HCT116 (cell line): ENCODE data around the gene NPSR1. TPM values are rescaled to one million over a fixed set of nuclear protein-coding genes. Genes with fewer than 3 reads are reported as not detected.

Experiments
- ATAC-seq: fragments of 200-7000 bp; cut with Tn5 transposase; 2 replicates; pipeline ENCODE4 v1.9.1; 2020; ENCODE audit warnings: mild to moderate bottlenecking, moderate library complexity
- BruUV-seq: library from RNA; stranded (reverse); fragments of 400-500 nt; replicated peaks from 2 replicates; lab custom pipeline; 2021; lab: Mats Ljungman, UMichigan
- CTCF ChIA-PET: fragments of 300-600 bp; sonication (Branson Sonifier 250); formaldehyde crosslinking; loops from one replicate; lab custom pipeline; 2021; ENCODE audit warnings: antibody characterized with exemption; lab: Charles Lee
- POLR2A ChIA-PET: fragments of 300-600, 350-600 bp; sonication (Branson Sonifier 250); formaldehyde crosslinking; loops from one replicate; lab custom pipeline; 2021; ENCODE audit warnings: antibody characterized with exemption; lab: Charles Lee
- RAD21 ChIA-PET, 2 experiments: fragments of 300-600 bp; sonication (Branson Sonifier 250); formaldehyde crosslinking; loops; one replicate each; lab custom pipeline; 2023; ENCODE audit warnings: low total read pairs in 2 of 2; ENCODE audit not compliant: uncharacterized antibody in 2 of 2, unreplicated experiment in 2 of 2, low non-redundant PET in 1 of 2; lab: Charles Lee
- DNase-seq: peaks from one replicate; pipeline ENCODE4 v3.0.0-alpha.2; 2010; ENCODE audit warnings: low read depth, low spot score
- H2AFZ ChIP-seq: fragments of 200-600 bp; shearing (Covaris generic), sonication (generic); 2 replicates; pipeline ENCODE4 v1.6.1; 2017; ENCODE audit warnings: low read depth, mixed run types, mixed read lengths, antibody characterized with exemption, low read length; ENCODE audit not compliant: poor library complexity, severe bottlenecking
- H3K27ac ChIP-seq: 2 replicates; pipeline ENCODE4 v1.5.1; 2012; ENCODE audit warnings: low read depth, low read length
- H3K27me3 ChIP-seq: fragments of 200-600 bp; sonication (generic); 2 replicates; pipeline ENCODE4 v1.6.1; 2016; ENCODE audit warnings: mixed run types, low read length, mixed read lengths; ENCODE audit not compliant: insufficient read depth
- H3K36me3 ChIP-seq, 2 experiments: fragments of 200-500 bp in 1 of 2; fragments of 200-600 bp in 1 of 2; sonication (Bioruptor generic) in 1 of 2; sonication (generic) in 1 of 2; 2 replicates each; pipeline versions ENCODE4 v1.5.1 to v1.6.1; 2014 to 2016; ENCODE audit warnings: low read length in 2 of 2, inconsistent platforms in 1 of 2, mixed read lengths in 1 of 2, mixed run types in 1 of 2; ENCODE audit not compliant: insufficient read depth in 2 of 2, control insufficient read depth in 1 of 2
- H3K4me1 ChIP-seq, 2 experiments: fragments of 200-600 bp in 1 of 2; sonication (generic) in 1 of 2; 2 replicates each; pipeline versions ENCODE4 v1.5.1 to v1.6.1; 2012 to 2017; ENCODE audit warnings: low read length in 2 of 2, inconsistent platforms in 1 of 2, mild to moderate bottlenecking in 1 of 2, mixed read lengths in 1 of 2, mixed run types in 1 of 2, moderate library complexity in 1 of 2; ENCODE audit not compliant: insufficient read depth in 2 of 2, control insufficient read depth in 1 of 2
- H3K4me2 ChIP-seq: fragments of 200-600 bp; sonication (generic); 2 replicates; pipeline ENCODE4 v1.6.1; 2017; ENCODE audit warnings: mixed run types, low read length, mixed read lengths
- H3K4me3 ChIP-seq, 2 experiments: fragments of 200-600 bp in 1 of 2; sonication (generic) in 1 of 2; replicated peaks in 1 of 2; 2 replicates each; pipeline ENCODE4 v1.5.1; 2011 to 2016; ENCODE audit warnings: low read length in 2 of 2, control low read depth in 1 of 2, low read depth in 1 of 2, mild to moderate bottlenecking in 1 of 2, mixed read lengths in 1 of 2, mixed run types in 1 of 2
- H3K79me2 ChIP-seq: fragments of 200-600 bp; sonication (generic); 2 replicates; pipeline ENCODE4 v1.6.1; 2017; ENCODE audit warnings: mild to moderate bottlenecking, mixed run types, low read length, moderate library complexity, mixed read lengths; ENCODE audit not compliant: insufficient read depth
- H3K9ac ChIP-seq: fragments of 200-600 bp; sonication (generic); 2 replicates; pipeline ENCODE4 v1.6.1; 2016; ENCODE audit warnings: low read length, mixed read lengths
- H3K9me2 ChIP-seq: fragments of 200-600 bp; sonication (generic), shearing (Covaris generic); 2 replicates; pipeline ENCODE4 v1.6.1; 2017; ENCODE audit warnings: mixed run types, mild to moderate bottlenecking, moderate library complexity; ENCODE audit not compliant: insufficient read depth
- H3K9me3 ChIP-seq, 2 experiments: fragments of 200-500 bp in 1 of 2; fragments of 200-600 bp in 1 of 2; sonication (Bioruptor generic) in 1 of 2; sonication (generic) in 1 of 2; 2 replicates each; pipeline ENCODE4 v1.6.1; 2014 to 2017; ENCODE audit warnings: low read length in 2 of 2, mixed read lengths in 2 of 2, inconsistent platforms in 1 of 2, low read depth in 1 of 2, mild to moderate bottlenecking in 1 of 2, mixed run types in 1 of 2, moderate library complexity in 1 of 2; ENCODE audit not compliant: control insufficient read depth in 1 of 2, insufficient read depth in 1 of 2
- H4K20me1 ChIP-seq: fragments of 200-600 bp; sonication (generic), shearing (Covaris generic); 2 replicates; pipeline ENCODE4 v1.6.1; 2017; ENCODE audit warnings: mixed run types, mild to moderate bottlenecking, moderate library complexity; ENCODE audit not compliant: insufficient read depth
- ATF3 ChIP-seq: IDR thresholded peaks from 2 replicates; pipeline ENCODE4 v1.6.1; 2012
- CBX3 ChIP-seq: IDR thresholded peaks from 2 replicates; pipeline ENCODE4 v1.6.1; 2012; ENCODE audit warnings: low read depth
- CEBPB ChIP-seq: IDR thresholded peaks from 2 replicates; pipeline ENCODE4 v1.6.1; 2012; ENCODE audit warnings: low read depth
- ELF1 ChIP-seq: IDR thresholded peaks from 2 replicates; pipeline ENCODE4 v1.6.1; 2012; ENCODE audit warnings: low read depth, borderline replicate concordance
- EZH2 ChIP-seq: fragments of 200-600 bp; sonication (generic); IDR thresholded peaks from 2 replicates; pipeline ENCODE4 v1.6.1; 2017; ENCODE audit warnings: antibody characterized with exemption, mixed run types
- EZH2phosphoT487 ChIP-seq: fragments of 200-600 bp; IDR thresholded peaks from 2 replicates; pipeline ENCODE4 v1.6.1; 2018; ENCODE audit warnings: antibody characterized with exemption, borderline replicate concordance
- FOSL1 ChIP-seq: IDR thresholded peaks from 2 replicates; pipeline ENCODE4 v1.6.1; 2012; ENCODE audit warnings: low read depth
- JUND ChIP-seq: IDR thresholded peaks from 2 replicates; pipeline ENCODE4 v1.6.1; 2012
- MAX ChIP-seq: IDR thresholded peaks from 2 replicates; pipeline ENCODE4 v1.6.1; 2012
- POLR2AphosphoS5 ChIP-seq: IDR thresholded peaks from 2 replicates; pipeline ENCODE4 v1.6.1; 2011; ENCODE audit warnings: mild to moderate bottlenecking, low read depth, low read length, moderate library complexity
- RAD21 ChIP-seq: IDR thresholded peaks from 2 replicates; pipeline ENCODE4 v1.6.1; 2012; ENCODE audit warnings: low read depth, mild to moderate bottlenecking
- SRF ChIP-seq: IDR thresholded peaks from 2 replicates; pipeline ENCODE4 v1.6.1; 2012; ENCODE audit warnings: low read depth
- TCF7L2 ChIP-seq: IDR thresholded peaks from 2 replicates; pipeline ENCODE4 v1.7.0; 2011; ENCODE audit warnings: borderline replicate concordance, inconsistent platforms; ENCODE audit not compliant: insufficient read depth, insufficient read length; ENCODE audit errors: extremely low read depth
- YY1 ChIP-seq: IDR thresholded peaks from 2 replicates; pipeline ENCODE4 v1.6.1; 2011; ENCODE audit warnings: low read length, low read depth, moderate library complexity, mild to moderate bottlenecking; ENCODE audit not compliant: insufficient replicate concordance; ENCODE audit errors: extremely low read depth
- ZBTB33 ChIP-seq: IDR thresholded peaks from 2 replicates; pipeline ENCODE4 v1.6.1; 2011; ENCODE audit warnings: mild to moderate bottlenecking, low read length, moderate library complexity; ENCODE audit not compliant: insufficient replicate concordance; ENCODE audit errors: extremely low read depth
- ZFX ChIP-seq: fragments of 450-650 bp; IDR thresholded peaks from 2 replicates; pipeline ENCODE4 v1.6.1; 2017
- intact Hi-C: fragments of 100-400 bp; cut with micrococcal nuclease; formaldehyde crosslinking; loops from 2 replicates; pipeline ENCODE4 v1.10.0; 2022
- total RNA-seq: library from RNA; stranded (reverse); gene quantifications from one replicate; pipeline ENCODE4 v1.2.1, GENCODE V29; 2021; ENCODE audit not compliant: unreplicated experiment
- TF ChIP-seq, protein P1 (sequence below), 3 experiments: fragments of 200-600 bp in 1 of 3; sonication (generic) in 1 of 3; IDR thresholded peaks in 2 of 3; conservative IDR thresholded peaks in 1 of 3; 2 replicates each; pipeline ENCODE4 v1.5.1; 2012 to 2017; ENCODE audit warnings: low read depth in 2 of 3, low read length in 2 of 3, antibody characterized with exemption in 1 of 3, borderline replicate concordance in 1 of 3, control low read depth in 1 of 3, mild to moderate bottlenecking in 1 of 3, mixed read lengths in 1 of 3, mixed run types in 1 of 3, moderate library complexity in 1 of 3; ENCODE audit not compliant: insufficient read depth in 1 of 3
- TF ChIP-seq, protein P2 (sequence below): IDR thresholded peaks from 2 replicates; pipeline ENCODE4 v1.6.1; 2012; ENCODE audit warnings: low read depth

NPSR1 gene
- total RNA-seq, 1 experiment from 2014 or later = not detected

DNA sequence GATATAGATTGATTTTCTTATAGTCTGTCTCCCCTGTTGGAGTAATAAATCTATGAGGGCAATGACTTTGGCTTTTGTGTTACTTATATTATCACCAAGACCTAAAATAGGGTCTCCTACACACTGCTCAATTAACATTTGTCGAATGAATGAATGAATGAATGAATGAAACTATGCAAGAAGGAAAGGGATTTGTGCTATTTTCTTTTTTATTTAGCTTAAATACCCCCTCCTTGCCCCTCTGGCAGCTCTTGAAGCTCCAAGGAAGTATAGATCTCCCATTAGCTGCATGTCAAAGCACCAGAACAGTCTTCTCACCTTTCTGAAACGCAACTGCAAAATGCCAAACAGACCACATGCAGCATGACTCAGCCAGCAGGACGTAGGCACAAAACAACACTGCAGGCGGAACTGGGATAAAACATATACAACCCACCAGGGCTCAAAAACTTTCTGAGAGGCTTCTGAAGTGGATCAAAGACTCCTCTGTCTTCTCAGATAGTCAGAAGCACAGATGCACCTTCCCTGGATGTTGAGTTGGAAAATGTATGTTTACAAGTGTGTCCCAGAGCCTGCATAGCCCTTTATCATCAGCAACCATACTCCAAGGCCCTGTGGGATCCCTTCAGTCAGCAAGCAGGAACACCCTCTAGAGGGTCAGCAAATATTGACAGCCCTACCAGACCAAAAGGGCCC, 187.8 kb downstream of the NPSR1 start:
- Histone ChIP-seq H3K27me3 (no peaks in the 10 kb centered on the region), H3K4me3 (no peak overlapping the region), H3K36me3 (no peaks in the 10 kb centered on the region), H2AFZ (peak overlapping the region; percentile 93), H3K9ac (0 out of 2 replicates have a peak overlapping the region, but pooled peaks have one; percentile 17), H3K9me2 (no peaks in the 10 kb centered on the region), H3K79me2 (no peaks in the 10 kb centered on the region), H3K4me2 (peak overlapping the region; percentile 58), H3K9me3 (no peaks in the 10 kb centered on the region), H3K4me1 (peaks cover 8 to 23% of the 10 kb centered on the region in 2 experiments; a peak in 3 of 4 replicates), H4K20me1 (no peaks in the 10 kb centered on the region), H3K27ac (0 out of 2 replicates have a peak overlapping the region, but pooled peaks have one; percentile 3)
- ATAC-seq (peak; percentile 86), DNase-seq (no peak)
- no peak for TF ChIP-seq SRF
- TF ChIP-seq FOSL1 = peak; percentile 64; the same call in 1 of the 2 replicates
- TF ChIP-seq, protein P1, sequence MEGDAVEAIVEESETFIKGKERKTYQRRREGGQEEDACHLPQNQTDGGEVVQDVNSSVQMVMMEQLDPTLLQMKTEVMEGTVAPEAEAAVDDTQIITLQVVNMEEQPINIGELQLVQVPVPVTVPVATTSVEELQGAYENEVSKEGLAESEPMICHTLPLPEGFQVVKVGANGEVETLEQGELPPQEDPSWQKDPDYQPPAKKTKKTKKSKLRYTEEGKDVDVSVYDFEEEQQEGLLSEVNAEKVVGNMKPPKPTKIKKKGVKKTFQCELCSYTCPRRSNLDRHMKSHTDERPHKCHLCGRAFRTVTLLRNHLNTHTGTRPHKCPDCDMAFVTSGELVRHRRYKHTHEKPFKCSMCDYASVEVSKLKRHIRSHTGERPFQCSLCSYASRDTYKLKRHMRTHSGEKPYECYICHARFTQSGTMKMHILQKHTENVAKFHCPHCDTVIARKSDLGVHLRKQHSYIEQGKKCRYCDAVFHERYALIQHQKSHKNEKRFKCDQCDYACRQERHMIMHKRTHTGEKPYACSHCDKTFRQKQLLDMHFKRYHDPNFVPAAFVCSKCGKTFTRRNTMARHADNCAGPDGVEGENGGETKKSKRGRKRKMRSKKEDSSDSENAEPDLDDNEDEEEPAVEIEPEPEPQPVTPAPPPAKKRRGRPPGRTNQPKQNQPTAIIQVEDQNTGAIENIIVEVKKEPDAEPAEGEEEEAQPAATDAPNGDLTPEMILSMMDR (IDR thresholded peaks at IDR 0.05 in 2 of 3, conservative IDR thresholded peaks at IDR 0.05 in 1 of 3; ENCODE audit: borderline replicate concordance in 1 of 3, insufficient read depth in 1 of 3, low read depth in 2 of 3, low read length in 2 of 3) = peak; percentile 9 to 29 (median 14); a peak in 3 of 6 replicates
- TF ChIP-seq POLR2AphosphoS5 = peak; percentile 34; the same call in 1 of the 2 replicates
- TF ChIP-seq CBX3 = peak; percentile 75
- TF ChIP-seq ZBTB33 = no peak
- no peak for TF ChIP-seq CEBPB
- peak; percentile 50 for TF ChIP-seq RAD21
- TF ChIP-seq YY1 = no peak
- no peak for TF ChIP-seq EZH2phosphoT487
- no peak for TF ChIP-seq EZH2
- no peak for TF ChIP-seq ZFX
- TF ChIP-seq TCF7L2 = no peak
- TF ChIP-seq ELF1 = no peak
- TF ChIP-seq, protein P2, sequence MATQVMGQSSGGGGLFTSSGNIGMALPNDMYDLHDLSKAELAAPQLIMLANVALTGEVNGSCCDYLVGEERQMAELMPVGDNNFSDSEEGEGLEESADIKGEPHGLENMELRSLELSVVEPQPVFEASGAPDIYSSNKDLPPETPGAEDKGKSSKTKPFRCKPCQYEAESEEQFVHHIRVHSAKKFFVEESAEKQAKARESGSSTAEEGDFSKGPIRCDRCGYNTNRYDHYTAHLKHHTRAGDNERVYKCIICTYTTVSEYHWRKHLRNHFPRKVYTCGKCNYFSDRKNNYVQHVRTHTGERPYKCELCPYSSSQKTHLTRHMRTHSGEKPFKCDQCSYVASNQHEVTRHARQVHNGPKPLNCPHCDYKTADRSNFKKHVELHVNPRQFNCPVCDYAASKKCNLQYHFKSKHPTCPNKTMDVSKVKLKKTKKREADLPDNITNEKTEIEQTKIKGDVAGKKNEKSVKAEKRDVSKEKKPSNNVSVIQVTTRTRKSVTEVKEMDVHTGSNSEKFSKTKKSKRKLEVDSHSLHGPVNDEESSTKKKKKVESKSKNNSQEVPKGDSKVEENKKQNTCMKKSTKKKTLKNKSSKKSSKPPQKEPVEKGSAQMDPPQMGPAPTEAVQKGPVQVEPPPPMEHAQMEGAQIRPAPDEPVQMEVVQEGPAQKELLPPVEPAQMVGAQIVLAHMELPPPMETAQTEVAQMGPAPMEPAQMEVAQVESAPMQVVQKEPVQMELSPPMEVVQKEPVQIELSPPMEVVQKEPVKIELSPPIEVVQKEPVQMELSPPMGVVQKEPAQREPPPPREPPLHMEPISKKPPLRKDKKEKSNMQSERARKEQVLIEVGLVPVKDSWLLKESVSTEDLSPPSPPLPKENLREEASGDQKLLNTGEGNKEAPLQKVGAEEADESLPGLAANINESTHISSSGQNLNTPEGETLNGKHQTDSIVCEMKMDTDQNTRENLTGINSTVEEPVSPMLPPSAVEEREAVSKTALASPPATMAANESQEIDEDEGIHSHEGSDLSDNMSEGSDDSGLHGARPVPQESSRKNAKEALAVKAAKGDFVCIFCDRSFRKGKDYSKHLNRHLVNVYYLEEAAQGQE = no peak
- TF ChIP-seq JUND = peak; percentile 57
- TF ChIP-seq MAX = peak; percentile 91
- no peak for TF ChIP-seq ATF3
- intact Hi-C loops = no loop called here
- ChIA-PET POLR2A (no interaction called here), CTCF (interaction anchor here (1.8 kb wide), 1 partner anchor 22 kb away, joined by 3 read pairs; no protein-coding TSS in a partner anchor), RAD21 (no interaction called here)
- BruUV-seq = no TSS peak
